Nephron progenitor cell (in vitro differentiated cells): Measurements from ENCODE around the gene ALX4.

Source experiments
- DNase-seq: peaks from one replicate; pipeline ENCODE4 v3.0.0; 2021
- H3K27ac Mint-ChIP-seq: 2 replicates; pipeline ENCODE4 v1.8.0; 2021; ENCODE audit warnings: mild to moderate bottlenecking, moderate library complexity, mixed read lengths
- H3K27me3 Mint-ChIP-seq: 2 replicates; pipeline ENCODE4 v1.8.0; 2021; ENCODE audit warnings: mild to moderate bottlenecking, low read depth, mixed read lengths; ENCODE audit not compliant: poor library complexity
- H3K36me3 Mint-ChIP-seq: 2 replicates; pipeline ENCODE4 v1.8.0; 2021; ENCODE audit warnings: low read depth, mixed read lengths
- H3K4me1 Mint-ChIP-seq: 2 replicates; pipeline ENCODE4 v1.8.0; 2021; ENCODE audit warnings: mixed read lengths
- H3K4me3 Mint-ChIP-seq: 2 replicates; pipeline ENCODE4 v1.8.0; 2021; ENCODE audit warnings: mild to moderate bottlenecking, moderate library complexity, mixed read lengths
- H3K9me3 Mint-ChIP-seq: 2 replicates; pipeline ENCODE4 v1.8.0; 2021; ENCODE audit warnings: mild to moderate bottlenecking, moderate library complexity, mixed read lengths
- CTCF ChIP-seq: fragments of 200-600 bp; sonication (generic); IDR thresholded peaks from 2 replicates; pipeline ENCODE4 v1.5.0; 2021; ENCODE audit warnings: antibody characterized with exemption

Gene ALX4

GRCh38 chr11:44311339-44312261, 1.7 kb upstream of the ALX4 start:
- Mint-ChIP-seq H3K27me3 (peaks cover 99% of the 10 kb centered on the region), H3K36me3 (no peaks in the 10 kb centered on the region), H3K9me3 (no peaks in the 10 kb centered on the region), H3K4me1 (peaks cover 34% of the 10 kb centered on the region), H3K27ac (no peak overlapping the region), H3K4me3 (peak overlapping the region; percentile 79)
- TF ChIP-seq CTCF = no peak
- DNase-seq = no peak

- no peak overlapping the region for H3K27ac Mint-ChIP-seq
Observed at GRCh38 chr11:44310463-44311272, 729 bp upstream of the ALX4 start.

DNA sequence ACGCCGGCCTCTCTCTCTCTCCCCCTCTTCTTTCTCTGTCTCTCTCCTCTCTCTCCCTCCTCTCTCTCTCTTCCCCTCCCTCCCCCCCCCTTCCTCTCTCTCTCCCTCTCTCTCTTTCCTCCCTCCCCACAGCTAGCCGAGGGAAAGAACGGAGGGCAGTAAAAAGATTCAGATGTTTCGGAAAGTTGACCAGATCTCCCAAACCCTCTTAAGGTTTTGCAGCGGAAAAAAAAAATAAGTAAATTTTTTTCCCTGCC, 195 bp upstream of the ALX4 start:
- H3K4me3 Mint-ChIP-seq = peak overlapping the region; percentile 79
- no peaks in the 10 kb centered on the region for H3K9me3 Mint-ChIP-seq
- peaks cover 41% of the 10 kb centered on the region for H3K4me1 Mint-ChIP-seq
- no peak for DNase-seq
- H3K36me3 Mint-ChIP-seq = no peaks in the 10 kb centered on the region
- TF ChIP-seq CTCF = no peak
- peaks cover 99% of the 10 kb centered on the region for H3K27me3 Mint-ChIP-seq
- H3K27ac Mint-ChIP-seq = no peak overlapping the region

More at GRCh38 chr11:44310463-44311272, 729 bp upstream of the ALX4 start:
- Mint-ChIP-seq H3K9me3 (no peaks in the 10 kb centered on the region), H3K4me3 (peak overlapping the region; percentile 79), H3K4me1 (peaks cover 40% of the 10 kb centered on the region), H3K36me3 (no peaks in the 10 kb centered on the region), H3K27me3 (peaks cover 99% of the 10 kb centered on the region)
- no peak for TF ChIP-seq CTCF
- peak; percentile 43 for DNase-seq

GRCh38 chr11:44308923-44309477, 939 bp downstream of the ALX4 start:
- Mint-ChIP-seq H3K4me1 (peaks cover 49% of the 10 kb centered on the region), H3K4me3 (peak overlapping the region; percentile 80), H3K27me3 (peaks cover 99% of the 10 kb centered on the region), H3K27ac (no peak overlapping the region), H3K36me3 (no peaks in the 10 kb centered on the region), H3K9me3 (no peaks in the 10 kb centered on the region)
- DNase-seq = peak; percentile 52
- no peak for TF ChIP-seq CTCF

DNA sequence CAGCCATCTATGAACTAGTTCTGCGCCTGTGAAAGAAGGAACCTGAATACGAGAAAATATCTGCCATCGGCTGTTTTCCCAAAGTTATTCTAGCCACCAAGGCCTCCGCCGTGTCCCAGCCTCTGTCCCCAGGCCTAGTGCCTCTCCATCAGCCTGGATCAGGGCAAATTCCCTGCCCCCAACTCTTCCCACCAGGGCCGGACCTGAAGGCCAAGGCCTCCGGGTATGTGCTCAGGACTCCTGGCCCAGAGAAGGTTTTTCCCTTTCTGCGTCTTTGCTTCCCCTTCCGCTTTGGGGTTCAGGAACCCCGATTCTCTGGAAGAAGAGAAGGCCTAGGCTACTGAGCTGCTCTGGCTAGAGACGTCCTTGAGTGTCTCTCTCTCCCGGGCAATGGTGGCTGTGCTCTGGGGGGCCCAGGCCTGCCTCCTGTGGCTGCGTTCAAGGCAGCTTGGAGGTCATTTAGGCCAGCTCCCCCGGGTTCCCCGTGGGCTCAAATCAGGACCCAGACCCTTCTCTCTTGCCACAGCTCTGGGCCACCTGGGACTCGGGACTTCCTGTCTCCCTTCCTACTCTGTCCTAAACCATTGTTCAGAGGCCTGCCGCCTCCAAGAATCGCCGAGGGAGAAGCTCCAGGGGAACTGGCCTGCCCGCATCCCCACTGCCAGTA, 1.6 kb downstream of the ALX4 start:
- H3K27ac Mint-ChIP-seq = no peak overlapping the region
- H3K27me3 Mint-ChIP-seq = peaks cover 99% of the 10 kb centered on the region

More for the DNA sequence above, 1.6 kb downstream of the ALX4 start:
- no peaks in the 10 kb centered on the region for H3K9me3 Mint-ChIP-seq
- peaks cover 54% of the 10 kb centered on the region for H3K4me1 Mint-ChIP-seq
- H3K36me3 Mint-ChIP-seq = no peaks in the 10 kb centered on the region
- peak overlapping the region; percentile 69 for H3K4me3 Mint-ChIP-seq
- DNase-seq = no peak
- no peak for TF ChIP-seq CTCF
